Uterus (tissue), 4 donors: ENCODE measurements around the gene PRKAR1A. TPM values are rescaled to one million over a fixed set of nuclear protein-coding genes. Genes with fewer than 3 reads are reported as not detected.
"Not testable (repeated sequence)": the region's sequence is repeated elsewhere in the genome, so short reads cannot be mapped to it uniquely, and the experiment has no call there.

Source experiments
- DNase-seq, 2 donors: peaks; one replicate each; pipeline ENCODE4 v3.0.0-alpha.2; 2019 to 2020
- H3K27ac ChIP-seq, 2 donors: fragments of 200-600 bp; sonication (generic); 1 replicate in 1 of 2; 2 replicates in 1 of 2; pipeline ENCODE4 v1.5.1; 2016 to 2018
- H3K27me3 ChIP-seq, 2 donors: fragments of 200-600 bp; sonication (generic); one replicate each; pipeline ENCODE4 v1.5.1; 2018 to 2019; ENCODE audit warnings: control low read depth in 1 of 2
- H3K36me3 ChIP-seq, 2 donors: fragments of 200-600 bp; sonication (generic); one replicate each; pipeline ENCODE4 v1.5.1; 2019; ENCODE audit warnings: control low read depth in 1 of 2
- H3K4me1 ChIP-seq, 2 donors: fragments of 200-600 bp; sonication (generic); one replicate each; pipeline ENCODE4 v1.5.1; 2018 to 2019; ENCODE audit warnings: control low read depth in 1 of 2
- H3K4me3 ChIP-seq, 2 donors: fragments of 200-600 bp; sonication (generic); 1 replicate in 1 of 2; 2 replicates in 1 of 2; pipeline ENCODE4 v1.5.1; 2018 to 2019; ENCODE audit warnings: mild to moderate bottlenecking in 1 of 2
- H3K9me3 ChIP-seq, 2 donors: fragments of 200-600 bp; sonication (generic); one replicate each; pipeline ENCODE4 v1.5.1; 2019; ENCODE audit warnings: control low read depth in 1 of 2
- CTCF ChIP-seq, 4 experiments: fragments of 200-600 bp in 2 of 4; fragments of 450-650 bp in 2 of 4; sonication (generic) in 2 of 4; IDR thresholded peaks; one replicate each; pipeline ENCODE4 v1.5.1; 2016 to 2019; ENCODE audit warnings: antibody characterized with exemption in 4 of 4, mild to moderate bottlenecking in 2 of 4, moderate library complexity in 1 of 4
- POLR2A ChIP-seq, 2 donors: fragments of 450-650 bp; IDR thresholded peaks; one replicate each; pipeline ENCODE4 v1.6.1; 2016; ENCODE audit warnings: antibody characterized with exemption in 2 of 2, mild to moderate bottlenecking in 1 of 2, moderate library complexity in 1 of 2
- intact Hi-C: fragments of 100-400 bp; cut with DNase I; formaldehyde crosslinking; loops from one replicate; pipeline ENCODE4 v1.15.1; 2023; ENCODE audit warnings: low total_unique reads
- total RNA-seq, 4 donors: library from RNA; depleted of rRNA in 3 of 4; stranded (reverse); fragments of >200 nt in 3 of 4; gene quantifications; one replicate each; pipeline versions ENCODE4 v1.1.0 to v1.2.4, GENCODE V29; 2014 to 2023
- donor health status: DM: yes; HTN: yes; CAD: no.

The PRKAR1A gene
- total RNA-seq, 4 donors from 2014 or later: 171 to 532 (median 388) TPM

GRCh38 chr17:68480885-68481284 lies 31.3 kb upstream of the PRKAR1A start:
- no peak overlapping the region for H3K27ac ChIP-seq
- intact Hi-C loops: no loop called here
- no peaks in the 10 kb centered on the region for H3K36me3 ChIP-seq
- no peak for TF ChIP-seq POLR2A (IDR thresholded peaks at IDR 0.05)
- TF ChIP-seq CTCF (IDR thresholded peaks at IDR 0.05): no peak
- H3K4me1 ChIP-seq: no peaks in the 10 kb centered on the region
- no peaks in the 10 kb centered on the region for H3K9me3 ChIP-seq
- no peak for DNase-seq
- H3K4me3 ChIP-seq: no peak overlapping the region
- no peaks in the 10 kb centered on the region for H3K27me3 ChIP-seq

- no peak overlapping the region for H3K4me3 ChIP-seq
- no peaks in the 10 kb centered on the region for H3K36me3 ChIP-seq
- no peaks in the 10 kb centered on the region for H3K9me3 ChIP-seq
- no peak for DNase-seq
- H3K4me1 ChIP-seq: no peaks in the 10 kb centered on the region
- intact Hi-C loops: no loop called here
- H3K27me3 ChIP-seq: no peaks in the 10 kb centered on the region
- TF ChIP-seq POLR2A (IDR thresholded peaks at IDR 0.05): no peak
- TF ChIP-seq CTCF (IDR thresholded peaks at IDR 0.05): no peak
- no peak overlapping the region for H3K27ac ChIP-seq
Observed at GRCh38 chr17:68482576-68483041, 29.6 kb upstream of the PRKAR1A start.

- no peak overlapping the region for H3K4me3 ChIP-seq
- H3K4me1 ChIP-seq: no peaks in the 10 kb centered on the region
- H3K27me3 ChIP-seq: no peaks in the 10 kb centered on the region
- no peak for DNase-seq
- H3K9me3 ChIP-seq: no peaks in the 10 kb centered on the region
- TF ChIP-seq POLR2A (IDR thresholded peaks at IDR 0.05) (no peak), CTCF (IDR thresholded peaks at IDR 0.05) (no peak)
- H3K27ac ChIP-seq: no peak overlapping the region
- no peaks in the 10 kb centered on the region for H3K36me3 ChIP-seq
- intact Hi-C loops: no loop called here
Observed at GRCh38 chr17:68484458-68484857, 27.8 kb upstream of the PRKAR1A start.

GRCh38 chr17:68489919-68490318 lies 22.3 kb upstream of the PRKAR1A start:
- H3K36me3 ChIP-seq: no peaks in the 10 kb centered on the region
- no peaks in the 10 kb centered on the region for H3K9me3 ChIP-seq
- H3K4me1 ChIP-seq: no peaks in the 10 kb centered on the region
- H3K27me3 ChIP-seq: no peaks in the 10 kb centered on the region
- no peak for TF ChIP-seq POLR2A (IDR thresholded peaks at IDR 0.05)
- TF ChIP-seq CTCF (IDR thresholded peaks at IDR 0.05): no peak
- no peak overlapping the region for H3K4me3 ChIP-seq
- intact Hi-C loops: no loop called here
- H3K27ac ChIP-seq: no peak overlapping the region
- no peak for DNase-seq

DNA sequence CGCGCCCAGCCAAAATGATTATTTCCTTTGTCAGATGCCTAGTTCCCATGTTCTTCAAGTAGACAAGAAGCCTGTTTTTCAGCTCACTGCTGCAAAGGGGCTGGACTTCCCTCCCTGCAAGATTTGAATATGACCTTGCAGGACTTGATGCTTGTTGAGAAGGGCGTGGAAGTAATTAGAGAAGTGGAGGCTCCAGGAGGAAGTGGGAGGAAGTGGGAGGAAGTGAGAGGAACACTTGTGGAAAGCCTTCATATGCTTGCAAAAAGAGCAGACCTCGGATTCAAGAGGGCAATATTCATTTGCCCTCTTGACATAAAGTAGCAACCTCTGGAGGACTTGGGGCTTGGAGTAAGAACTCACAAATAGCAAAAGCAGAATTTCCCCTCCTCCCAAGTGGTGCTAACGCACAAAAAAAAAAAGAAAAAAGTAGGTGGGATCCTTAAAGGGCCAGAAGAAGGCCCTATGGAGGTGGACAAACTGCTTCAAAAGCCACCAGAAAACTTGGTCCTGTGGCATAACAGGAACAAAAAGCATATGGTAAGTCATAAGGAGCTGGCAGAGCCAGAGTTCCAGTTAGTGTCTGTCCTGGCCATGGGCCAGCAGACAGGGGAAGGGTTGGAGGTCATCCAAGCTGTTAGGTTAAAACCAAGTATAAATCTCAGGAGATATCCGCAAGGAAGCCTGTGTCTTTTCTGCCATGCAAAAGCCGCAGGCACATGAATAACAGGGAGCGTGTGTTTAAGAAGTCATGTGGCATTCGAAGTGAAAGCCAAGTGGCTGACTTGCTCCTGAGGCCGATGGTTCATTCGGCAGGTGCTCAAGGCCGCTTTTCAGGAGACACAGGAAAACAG lies 20.6 kb upstream of the PRKAR1A start:
- intact Hi-C loops: no loop called here
- no peak for TF ChIP-seq POLR2A (IDR thresholded peaks at IDR 0.05)
- TF ChIP-seq CTCF (IDR thresholded peaks at IDR 0.05): no peak

DNA sequence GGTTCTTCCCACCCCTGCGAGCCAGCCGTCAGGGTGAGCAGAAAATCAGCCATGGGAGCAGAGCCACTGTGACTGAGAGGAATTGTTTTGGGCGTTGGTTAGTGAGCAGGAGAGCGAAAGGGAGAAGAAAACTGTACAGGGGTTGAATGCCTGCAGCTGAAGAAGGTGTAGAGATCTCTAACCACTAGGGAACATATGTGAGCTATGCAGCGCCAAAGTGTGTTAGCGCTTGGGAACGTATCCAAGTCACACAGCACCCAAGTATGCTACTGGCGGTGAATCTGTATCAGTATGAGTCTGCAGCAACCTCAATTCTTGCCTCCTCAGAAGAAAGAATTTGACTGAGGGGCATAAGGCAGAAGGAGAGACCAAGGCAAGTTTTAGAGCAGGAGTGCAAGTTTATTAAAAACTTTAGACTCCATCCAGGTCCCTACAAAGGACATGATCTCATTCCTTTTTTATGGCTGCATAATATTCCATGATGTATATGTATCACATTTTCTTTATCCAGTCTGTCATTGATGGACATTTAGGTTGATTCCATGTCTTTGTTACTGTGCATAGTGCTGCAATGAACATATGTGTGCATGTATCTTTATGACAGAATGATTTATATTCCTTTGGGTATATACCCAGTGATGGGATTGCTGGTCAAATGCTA lies 19.7 kb upstream of the PRKAR1A start:
- H3K4me3 ChIP-seq, H3K9me3 ChIP-seq, H3K36me3 ChIP-seq, H3K4me1 ChIP-seq, intact Hi-C loops, DNase-seq, H3K27me3 ChIP-seq: not testable (repeated sequence)
- peak overlapping the region in 1 of 2 donors; percentile 43 for H3K27ac ChIP-seq

More for the DNA sequence above, 20.6 kb upstream of the PRKAR1A start:
- peak; percentile 38 to 40 for DNase-seq
- Histone ChIP-seq H3K27ac (peak overlapping the region; percentile 30 to 43), H3K9me3 (no peaks in the 10 kb centered on the region), H3K36me3 (no peaks in the 10 kb centered on the region), H3K4me3 (no peak overlapping the region), H3K4me1 (no peaks in the 10 kb centered on the region), H3K27me3 (no peaks in the 10 kb centered on the region)
